PC-3 (cell line): ENCODE data around the gene PIMREG. TPM values are rescaled to one million over a fixed set of nuclear protein-coding genes. Genes with fewer than 3 reads are reported as not detected.

Source experiments
- ATAC-seq: fragments of 200-7000 bp; cut with Tn5 transposase; 2 replicates; pipeline ENCODE4 v1.9.1; 2020; ENCODE audit warnings: mild to moderate bottlenecking, moderate library complexity
- BruUV-seq: library from RNA; stranded (reverse); fragments of 400-500 nt; replicated peaks from 2 replicates; lab custom pipeline; 2021; lab: Mats Ljungman, UMichigan
- CTCF ChIA-PET: fragments of 300-600 bp; sonication (Branson Sonifier 250); formaldehyde crosslinking; loops from one replicate; lab custom pipeline; 2022; ENCODE audit warnings: antibody characterized with exemption; lab: Charles Lee
- POLR2A ChIA-PET: fragments of 300-600 bp; sonication (Branson Sonifier 250); formaldehyde crosslinking; loops from one replicate; lab custom pipeline; 2022; ENCODE audit warnings: antibody characterized with exemption; ENCODE audit not compliant: unreplicated experiment; lab: Charles Lee
- DNase-seq: peaks from one replicate; pipeline ENCODE4 v3.0.0-alpha.2; 2015
- H2AFZ ChIP-seq: fragments of 300-600 bp; sonication (generic); 2 replicates; pipeline ENCODE4 v1.6.0; 2016; ENCODE audit warnings: antibody characterized with exemption, low read length
- H3F3A ChIP-seq: fragments of 300-600 bp; sonication (generic); one replicate; pipeline ENCODE4 v1.6.0; 2017; ENCODE audit warnings: antibody characterized with exemption, low read length, control low read depth, mild to moderate bottlenecking; ENCODE audit not compliant: unreplicated experiment
- H3K27ac ChIP-seq: fragments of 300-600 bp; sonication (generic); 2 replicates; pipeline ENCODE4 v1.5.1; 2016; ENCODE audit warnings: mild to moderate bottlenecking, low read length
- H3K27me3 ChIP-seq: fragments of 300-600 bp; sonication (generic); 2 replicates; pipeline ENCODE4 v1.6.1; 2016; ENCODE audit warnings: low read length, mixed read lengths
- H3K36me3 ChIP-seq: fragments of 300-600 bp; sonication (generic); 2 replicates; pipeline ENCODE4 v1.6.1; 2016; ENCODE audit warnings: low read depth, mixed run types, low read length, mixed read lengths
- H3K4me1 ChIP-seq: fragments of 300-600 bp; sonication (generic); 2 replicates; pipeline ENCODE4 v1.5.1; 2016; ENCODE audit warnings: low read length; ENCODE audit not compliant: insufficient read depth
- H3K4me2 ChIP-seq: fragments of 300-600 bp; sonication (generic); 2 replicates; pipeline ENCODE4 v1.6.0; 2016; ENCODE audit warnings: low read length
- H3K4me3 ChIP-seq: fragments of 300-600 bp; sonication (generic); 2 replicates; pipeline ENCODE4 v1.5.1; 2016; ENCODE audit warnings: mild to moderate bottlenecking, low read length, mixed read lengths
- H3K79me2 ChIP-seq: fragments of 300-600 bp; sonication (generic); 2 replicates; pipeline ENCODE4 v1.6.1; 2017; ENCODE audit warnings: low read length, mixed read lengths
- H3K9ac ChIP-seq: fragments of 300-600 bp; sonication (generic); 2 replicates; pipeline ENCODE4 v1.6.0; 2016; ENCODE audit warnings: mild to moderate bottlenecking, low read length
- H3K9me2 ChIP-seq: fragments of 300-600 bp; sonication (generic); replicated peaks from 2 replicates; pipeline ENCODE4 v1.6.1; 2016; ENCODE audit warnings: mixed run types, low read length, mixed read lengths
- H3K9me3 ChIP-seq: fragments of 300-600 bp; sonication (generic); 2 replicates; pipeline ENCODE4 v1.6.1; 2016; ENCODE audit warnings: low read length, mixed read lengths
- H4K20me1 ChIP-seq: fragments of 300-600 bp; sonication (generic); 2 replicates; pipeline ENCODE4 v1.6.1; 2016; ENCODE audit warnings: low read length, mixed read lengths
- CTCF ChIP-seq: fragments of 300-600 bp; sonication (generic); conservative IDR thresholded peaks from 2 replicates; pipeline ENCODE4 v1.5.1; 2017; ENCODE audit warnings: antibody characterized with exemption, low read depth, mild to moderate bottlenecking, low read length
- EZH2 ChIP-seq: fragments of 300-600 bp; sonication (generic); IDR thresholded peaks from one replicate; pipeline ENCODE4 v1.6.1; 2017; ENCODE audit warnings: antibody characterized with exemption, mild to moderate bottlenecking, low read length; ENCODE audit not compliant: unreplicated experiment
- EZH2phosphoT487 ChIP-seq: fragments of 300-600 bp; sonication (generic); IDR thresholded peaks from 2 replicates; pipeline ENCODE4 v1.6.1; 2018; ENCODE audit warnings: mild to moderate bottlenecking, antibody characterized with exemption, low read length, borderline replicate concordance
- intact Hi-C: fragments of 100-400 bp; cut with micrococcal nuclease; formaldehyde crosslinking; loops from 2 replicates; pipeline ENCODE4 v1.9.0; 2023
- total RNA-seq: library from RNA; depleted of rRNA; stranded (reverse); fragments of >200 nt; gene quantifications from 2 replicates; pipeline ENCODE4 v1.2.3, GENCODE V29; 2014

PIMREG gene
- total RNA-seq, 1 experiment from 2014 or later, result 67.6 TPM

GRCh38 chr17:6467567-6467966, 23.3 kb downstream of the PIMREG start:
- Histone ChIP-seq H3K79me2 (no peaks in the 10 kb centered on the region), H3K27me3 (no peaks in the 10 kb centered on the region), H3K36me3 (no peaks in the 10 kb centered on the region; the same call in 1 of the 2 replicates), H2AFZ (no peak overlapping the region), H4K20me1 (no peaks in the 10 kb centered on the region), H3F3A (no peaks in the 10 kb centered on the region), H3K4me2 (no peak overlapping the region), H3K4me1 (peaks cover 12% of the 10 kb centered on the region), H3K9me3 (no peaks in the 10 kb centered on the region), H3K9ac (no peak overlapping the region), H3K9me2 (no peaks in the 10 kb centered on the region), H3K27ac (no peak overlapping the region), H3K4me3 (no peak overlapping the region)
- ATAC-seq, result no peak
- BruUV-seq, result no TSS peak
- ChIA-PET CTCF (no interaction called here), POLR2A (no interaction called here)
- intact Hi-C loops, result no loop called here
- TF ChIP-seq EZH2 (no peak), EZH2phosphoT487 (no peak), CTCF (no peak)
- DNase-seq, result no peak

GRCh38 chr17:6468051-6468790, 24.0 kb downstream of the PIMREG start:
- intact Hi-C loops, result no loop called here

More at GRCh38 chr17:6468051-6468790, 24.0 kb downstream of the PIMREG start:
- Histone ChIP-seq H2AFZ (no peak overlapping the region), H3K4me2 (no peak overlapping the region), H3K36me3 (no peaks in the 10 kb centered on the region; the same call in 1 of the 2 replicates), H3F3A (no peaks in the 10 kb centered on the region), H3K27me3 (no peaks in the 10 kb centered on the region), H3K9ac (no peak overlapping the region), H3K9me3 (no peaks in the 10 kb centered on the region), H3K4me3 (no peak overlapping the region), H3K9me2 (no peaks in the 10 kb centered on the region), H3K27ac (no peak overlapping the region), H4K20me1 (no peaks in the 10 kb centered on the region), H3K79me2 (no peaks in the 10 kb centered on the region), H3K4me1 (peaks cover 15% of the 10 kb centered on the region)
- TF ChIP-seq EZH2phosphoT487 (no peak), CTCF (no peak), EZH2 (no peak)
- POLR2A ChIA-PET, result no interaction called here
- CTCF ChIA-PET, result no interaction called here
- BruUV-seq, result no TSS peak
- no peak for ATAC-seq
- no peak for DNase-seq
